Astrocyte (in vitro differentiated cells and primary cell): ENCODE data around the gene KCNAB1. TPM values are rescaled to one million over a fixed set of nuclear protein-coding genes. Genes with fewer than 3 reads are reported as not detected.

Experiments
- DNase-seq: peaks from one replicate; pipeline ENCODE4 v3.0.0-alpha.2; 2010; ENCODE audit warnings: low read depth
- FAIRE-seq: peaks from 2 replicates; lab custom pipeline; 2011; peaks lifted over from hg19 to GRCh38; lab: Jason Lieb, UNC
- H2AFZ ChIP-seq: 2 replicates; pipeline ENCODE4 v1.6.0; 2012; ENCODE audit warnings: low read depth, low read length, inconsistent platforms
- H3K27ac ChIP-seq: 2 replicates; pipeline ENCODE4 v1.5.1; 2011; ENCODE audit warnings: low read depth, low read length, inconsistent platforms
- H3K27me3 ChIP-seq: 2 replicates; pipeline ENCODE4 v1.6.0; 2011; ENCODE audit warnings: low read length, inconsistent platforms; ENCODE audit not compliant: insufficient read depth
- H3K36me3 ChIP-seq: 2 replicates; pipeline ENCODE4 v1.5.1; 2011; ENCODE audit warnings: low read length, inconsistent platforms; ENCODE audit not compliant: insufficient read depth
- H3K4me1 ChIP-seq: 2 replicates; pipeline ENCODE4 v1.5.1; 2011; ENCODE audit warnings: low read length, inconsistent platforms; ENCODE audit not compliant: insufficient read depth
- H3K4me2 ChIP-seq: 2 replicates; pipeline ENCODE4 v1.6.0; 2012; ENCODE audit warnings: low read length, inconsistent platforms
- H3K4me3 ChIP-seq: 2 replicates; pipeline ENCODE4 v1.5.1; 2011; ENCODE audit warnings: low read depth, mild to moderate bottlenecking, low read length, inconsistent platforms; ENCODE audit not compliant: insufficient read depth
- H3K79me2 ChIP-seq: 2 replicates; pipeline ENCODE4 v1.6.0; 2012; ENCODE audit warnings: mild to moderate bottlenecking, low read length, inconsistent platforms; ENCODE audit not compliant: insufficient read depth
- H3K9ac ChIP-seq: 2 replicates; pipeline ENCODE4 v1.6.0; 2012; ENCODE audit warnings: mild to moderate bottlenecking, low read length, inconsistent platforms
- H3K9me3 ChIP-seq: 2 replicates; pipeline ENCODE4 v1.5.1; 2012; ENCODE audit warnings: low read depth, mild to moderate bottlenecking, low read length, inconsistent platforms; ENCODE audit not compliant: insufficient read depth
- H4K20me1 ChIP-seq: 2 replicates; pipeline ENCODE4 v1.6.0; 2012; ENCODE audit warnings: low read length, inconsistent platforms; ENCODE audit not compliant: insufficient read depth
- H3K27ac Mint-ChIP-seq: one replicate; pipeline ENCODE4 v1.8.0; 2021; ENCODE audit warnings: mild to moderate bottlenecking, mixed read lengths; ENCODE audit not compliant: unreplicated experiment
- H3K27me3 Mint-ChIP-seq: one replicate; pipeline ENCODE4 v1.8.0; 2021; ENCODE audit warnings: low read depth, mixed read lengths; ENCODE audit not compliant: unreplicated experiment
- H3K36me3 Mint-ChIP-seq: one replicate; pipeline ENCODE4 v1.8.0; 2021; ENCODE audit warnings: low read depth, mixed read lengths; ENCODE audit not compliant: unreplicated experiment
- H3K4me1 Mint-ChIP-seq: one replicate; pipeline ENCODE4 v1.8.0; 2021; ENCODE audit warnings: low read depth, mixed read lengths; ENCODE audit not compliant: unreplicated experiment
- H3K4me3 Mint-ChIP-seq: one replicate; pipeline ENCODE4 v1.8.0; 2021; ENCODE audit warnings: mild to moderate bottlenecking, moderate library complexity, mixed read lengths; ENCODE audit not compliant: unreplicated experiment
- H3K9me3 Mint-ChIP-seq: one replicate; pipeline ENCODE4 v1.8.0; 2021; ENCODE audit warnings: mild to moderate bottlenecking, mixed read lengths; ENCODE audit not compliant: unreplicated experiment
- EZH2 ChIP-seq: IDR thresholded peaks from 2 replicates; pipeline ENCODE4 v1.6.1; 2012; ENCODE audit warnings: mild to moderate bottlenecking, low read length, inconsistent platforms; ENCODE audit not compliant: insufficient read depth
- total RNA-seq: library from RNA; stranded (reverse); gene quantifications from 2 replicates; pipeline ENCODE4 v1.2.1, GENCODE V29; 2021
- TF ChIP-seq, protein P1 (sequence below): IDR thresholded peaks from 2 replicates; pipeline ENCODE4 v1.5.1; 2011; ENCODE audit warnings: low read depth, mild to moderate bottlenecking, inconsistent platforms, low read length, moderate library complexity; ENCODE audit not compliant: insufficient read depth

The KCNAB1 gene
- total RNA-seq, 1 donor from 2014 or later = 0.30 TPM

- no peak for FAIRE-seq
- Mint-ChIP-seq H3K27ac (no peak overlapping the region), H3K9me3 (no peaks in the 10 kb centered on the region), H3K4me1 (peaks cover 5% of the 10 kb centered on the region), H3K4me3 (no peak overlapping the region), H3K36me3 (no peaks in the 10 kb centered on the region), H3K27me3 (no peaks in the 10 kb centered on the region)
- Histone ChIP-seq H3K9me3 (no peaks in the 10 kb centered on the region), H3K4me1 (no peaks in the 10 kb centered on the region), H3K9ac (no peak overlapping the region), H3K27me3 (peaks cover 4% of the 10 kb centered on the region), H3K79me2 (no peaks in the 10 kb centered on the region), H2AFZ (no peak overlapping the region), H4K20me1 (no peaks in the 10 kb centered on the region), H3K27ac (no peak overlapping the region), H3K4me2 (no peak overlapping the region), H3K36me3 (no peaks in the 10 kb centered on the region), H3K4me3 (no peak overlapping the region)
- TF ChIP-seq, protein P1, sequence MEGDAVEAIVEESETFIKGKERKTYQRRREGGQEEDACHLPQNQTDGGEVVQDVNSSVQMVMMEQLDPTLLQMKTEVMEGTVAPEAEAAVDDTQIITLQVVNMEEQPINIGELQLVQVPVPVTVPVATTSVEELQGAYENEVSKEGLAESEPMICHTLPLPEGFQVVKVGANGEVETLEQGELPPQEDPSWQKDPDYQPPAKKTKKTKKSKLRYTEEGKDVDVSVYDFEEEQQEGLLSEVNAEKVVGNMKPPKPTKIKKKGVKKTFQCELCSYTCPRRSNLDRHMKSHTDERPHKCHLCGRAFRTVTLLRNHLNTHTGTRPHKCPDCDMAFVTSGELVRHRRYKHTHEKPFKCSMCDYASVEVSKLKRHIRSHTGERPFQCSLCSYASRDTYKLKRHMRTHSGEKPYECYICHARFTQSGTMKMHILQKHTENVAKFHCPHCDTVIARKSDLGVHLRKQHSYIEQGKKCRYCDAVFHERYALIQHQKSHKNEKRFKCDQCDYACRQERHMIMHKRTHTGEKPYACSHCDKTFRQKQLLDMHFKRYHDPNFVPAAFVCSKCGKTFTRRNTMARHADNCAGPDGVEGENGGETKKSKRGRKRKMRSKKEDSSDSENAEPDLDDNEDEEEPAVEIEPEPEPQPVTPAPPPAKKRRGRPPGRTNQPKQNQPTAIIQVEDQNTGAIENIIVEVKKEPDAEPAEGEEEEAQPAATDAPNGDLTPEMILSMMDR = no peak
- TF ChIP-seq EZH2 = no peak
- no peak for DNase-seq
These were observed 50.2 kb downstream of the KCNAB1 start for GRCh38 chr3:156170571-156170970.

GRCh38 chr3:156171281-156172267, 51.2 kb downstream of the KCNAB1 start:
- Histone ChIP-seq H2AFZ (no peak overlapping the region), H3K4me3 (no peak overlapping the region), H3K9ac (no peak overlapping the region), H3K27ac (no peak overlapping the region), H3K36me3 (no peaks in the 10 kb centered on the region), H4K20me1 (no peaks in the 10 kb centered on the region), H3K4me1 (no peaks in the 10 kb centered on the region), H3K27me3 (peaks cover 4% of the 10 kb centered on the region), H3K4me2 (no peak overlapping the region), H3K79me2 (no peaks in the 10 kb centered on the region), H3K9me3 (no peaks in the 10 kb centered on the region)
- TF ChIP-seq, protein P1 = no peak
- TF ChIP-seq EZH2 = no peak
- DNase-seq (no peak), FAIRE-seq (no peak)
- H3K27ac Mint-ChIP-seq = no peak overlapping the region
- H3K4me1 Mint-ChIP-seq = peaks cover 5% of the 10 kb centered on the region
- no peaks in the 10 kb centered on the region for H3K9me3 Mint-ChIP-seq
- H3K27me3 Mint-ChIP-seq = no peaks in the 10 kb centered on the region
- H3K4me3 Mint-ChIP-seq = no peak overlapping the region
- no peaks in the 10 kb centered on the region for H3K36me3 Mint-ChIP-seq

GRCh38 chr3:156172536-156172935, 52.2 kb downstream of the KCNAB1 start:
- TF ChIP-seq EZH2 = no peak
- TF ChIP-seq, protein P1 = no peak
- FAIRE-seq (no peak), DNase-seq (no peak)
- Mint-ChIP-seq H3K27ac (no peak overlapping the region), H3K27me3 (no peaks in the 10 kb centered on the region), H3K4me3 (no peak overlapping the region), H3K4me1 (peaks cover 5% of the 10 kb centered on the region), H3K36me3 (no peaks in the 10 kb centered on the region), H3K9me3 (no peaks in the 10 kb centered on the region)
- Histone ChIP-seq H3K4me2 (no peak overlapping the region), H3K79me2 (no peaks in the 10 kb centered on the region), H3K9me3 (no peaks in the 10 kb centered on the region), H3K27me3 (peaks cover 4% of the 10 kb centered on the region), H3K4me1 (no peaks in the 10 kb centered on the region), H4K20me1 (no peaks in the 10 kb centered on the region), H3K27ac (no peak overlapping the region), H3K36me3 (no peaks in the 10 kb centered on the region), H3K4me3 (no peak overlapping the region), H2AFZ (no peak overlapping the region), H3K9ac (no peak overlapping the region)
